Mammary epithelial cell (primary cell): ENCODE results near the gene PSMB1.

Experiments used
- CTCF ChIP-seq, 2 donors: IDR thresholded peaks in 1 of 2; conservative IDR thresholded peaks in 1 of 2; 2 replicates each; pipeline ENCODE4 v1.5.1; 2011 to 2012; ENCODE audit warnings: inconsistent platforms in 2 of 2, low read length in 2 of 2, mild to moderate bottlenecking in 2 of 2, control low read depth in 1 of 2, low read depth in 1 of 2; ENCODE audit not compliant: insufficient read depth in 1 of 2; ENCODE audit errors: extremely low read depth in 1 of 2
- EZH2 ChIP-seq: IDR thresholded peaks from 2 replicates; pipeline ENCODE4 v1.6.1; 2012; ENCODE audit warnings: low read length, inconsistent platforms, borderline replicate concordance

- TF ChIP-seq CTCF (conservative IDR thresholded peaks at IDR 0.05 in 1 of 2, IDR thresholded peaks at IDR 0.05 in 1 of 2; ENCODE audit: extremely low read depth in 1 of 2, insufficient read depth in 1 of 2, low read depth in 1 of 2, low read length in 2 of 2) (no peak), EZH2 (no peak)
Observed at GRCh38 chr6:170597278-170597677, 44.2 kb upstream of the PSMB1 start.
